Measurements from ENCODE around the gene ACO2.

ACO2 gene

GRCh38 chr22:41491374-41492100 lies 22.6 kb downstream of the ACO2 start:
- DNase-seq = no peak

DNA sequence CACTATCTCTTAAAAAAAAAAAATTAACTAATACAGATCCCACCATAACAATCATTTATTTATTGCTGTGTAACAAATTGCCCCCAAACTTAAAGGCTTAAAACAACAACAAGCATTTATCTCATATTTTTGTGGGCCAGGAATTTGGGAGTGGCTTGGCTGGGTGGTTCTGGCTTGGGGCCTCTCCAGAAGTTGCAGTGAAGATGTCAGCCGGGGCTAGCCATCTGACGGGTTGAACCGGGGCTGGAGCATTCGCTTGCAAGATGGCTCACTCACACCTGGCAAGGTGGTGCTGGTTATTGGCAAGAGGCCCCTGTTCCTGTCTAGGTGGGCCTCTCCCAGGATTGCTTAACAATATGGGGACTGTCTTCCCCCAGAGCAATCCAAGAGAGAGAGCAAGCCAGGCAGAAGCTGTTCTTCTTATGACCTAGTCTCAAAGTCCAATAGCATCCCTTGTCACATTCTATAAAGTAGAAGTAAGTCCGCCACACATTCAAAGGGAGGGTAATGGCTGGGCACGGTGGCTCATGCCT lies 29.5 kb downstream of the ACO2 start:
- no peak for DNase-seq

DNA sequence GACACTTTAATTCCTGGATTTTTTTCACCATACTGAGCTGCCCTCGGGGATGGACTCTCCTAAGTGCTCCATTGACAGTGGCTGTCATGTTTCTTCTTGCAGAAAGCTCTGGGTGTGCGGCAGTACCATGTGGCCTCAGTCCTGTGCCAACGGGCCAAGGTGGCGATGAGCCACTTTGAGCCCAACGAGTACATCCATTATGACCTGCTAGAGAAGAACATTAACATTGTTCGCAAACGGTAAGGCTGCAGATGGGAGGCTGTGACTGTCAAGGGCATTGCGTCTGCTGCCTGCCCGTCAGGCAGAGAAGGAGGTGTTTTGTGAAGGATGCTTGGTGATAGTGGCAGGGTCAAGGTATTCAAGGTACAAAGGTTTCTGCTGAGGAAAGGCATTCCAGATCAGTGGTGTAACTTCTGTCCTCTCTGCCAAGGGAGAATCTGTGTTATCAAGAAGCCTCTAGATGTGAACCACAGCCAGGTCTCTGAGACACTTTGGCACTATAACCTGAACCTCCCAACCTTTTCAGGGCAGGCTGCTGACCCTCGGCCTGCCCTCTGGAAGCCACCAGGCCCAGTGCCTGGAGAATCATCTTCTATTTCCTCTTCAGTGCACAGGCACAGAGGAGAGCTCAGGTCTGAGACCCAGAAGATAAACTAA lies 30.8 kb downstream of the ACO2 start:
- no peak for DNase-seq

GRCh38 chr22:41500303-41500702 lies 31.4 kb downstream of the ACO2 start:
- no peak for DNase-seq

DNA sequence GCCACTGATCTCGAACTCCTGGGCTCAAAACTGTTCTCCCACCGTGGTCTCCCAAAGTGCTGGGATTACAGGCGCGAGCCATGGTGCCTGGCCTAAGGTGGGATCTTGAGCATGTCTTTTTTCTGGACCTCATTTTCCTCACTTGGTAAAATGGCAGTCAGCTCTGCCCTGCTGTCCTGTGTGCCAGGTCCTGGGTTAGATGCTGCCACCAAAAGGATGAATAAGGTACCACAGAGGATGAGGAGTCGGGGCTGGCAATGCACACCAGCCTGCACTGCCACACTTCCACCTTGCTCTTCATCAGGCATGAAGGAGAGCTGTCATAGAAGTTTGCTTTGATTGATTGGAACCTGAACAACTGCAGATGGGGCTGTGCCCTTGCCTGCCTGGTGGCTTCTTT lies 32.3 kb downstream of the ACO2 start:
- no peak for DNase-seq

DNA sequence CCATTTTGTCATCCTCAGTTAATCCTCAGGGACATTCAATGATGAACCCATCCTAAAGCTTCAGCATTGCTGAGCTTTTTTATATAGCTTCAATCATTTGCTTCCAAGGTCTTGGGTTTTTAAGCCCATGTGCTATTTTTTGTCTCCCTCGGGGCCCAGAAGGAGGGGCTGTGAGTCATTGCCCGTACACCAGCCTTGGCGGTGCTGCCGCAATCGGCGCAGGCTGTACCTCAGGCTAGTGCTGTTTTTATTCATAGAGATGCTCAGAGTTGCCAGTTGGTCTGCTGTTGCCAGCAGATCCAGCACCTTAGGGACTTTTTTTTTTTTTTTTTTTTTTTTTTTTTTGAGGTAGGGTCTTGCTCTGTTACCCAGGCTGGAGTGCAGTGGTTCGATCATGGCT lies 35.5 kb downstream of the ACO2 start:
- DNase-seq = no peak

- DNase-seq = no peak
These were observed 35.9 kb downstream of the ACO2 start for GRCh38 chr22:41504816-41505215.

DNA sequence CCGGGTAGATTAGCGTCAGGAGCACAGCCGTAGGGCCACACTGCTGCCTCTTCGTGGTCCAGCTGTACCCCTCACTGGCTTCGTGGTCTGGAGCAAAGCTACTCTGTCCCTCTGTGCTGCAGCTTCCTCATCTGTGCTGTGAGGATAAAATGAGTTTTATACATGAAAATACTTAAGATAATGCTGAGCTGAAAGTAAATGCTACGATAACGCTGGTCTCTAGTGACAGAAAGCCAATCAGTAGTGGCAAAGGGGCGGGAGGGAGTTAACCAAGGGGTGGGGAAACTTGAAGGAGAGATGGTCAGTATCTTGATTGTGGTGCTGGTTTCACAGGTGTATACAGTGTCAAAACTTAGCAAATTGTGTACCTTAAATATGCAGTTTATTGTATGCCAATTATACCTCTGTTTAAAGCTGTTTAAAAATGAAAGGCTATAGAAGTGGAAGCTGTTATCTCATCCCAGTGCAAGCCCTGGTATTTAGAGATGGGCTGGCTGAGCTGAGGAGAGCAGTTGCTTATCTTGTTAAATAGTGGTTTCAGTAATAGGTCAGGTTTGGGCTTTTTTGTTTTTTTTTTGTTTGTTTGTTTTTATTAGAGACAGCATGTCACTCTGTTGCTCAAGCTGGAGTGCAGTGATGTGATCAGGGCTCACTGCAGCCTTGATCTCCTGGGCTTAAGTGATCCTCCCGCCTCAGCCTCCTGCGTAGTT lies 36.7 kb downstream of the ACO2 start:
- DNase-seq = no peak

DNA sequence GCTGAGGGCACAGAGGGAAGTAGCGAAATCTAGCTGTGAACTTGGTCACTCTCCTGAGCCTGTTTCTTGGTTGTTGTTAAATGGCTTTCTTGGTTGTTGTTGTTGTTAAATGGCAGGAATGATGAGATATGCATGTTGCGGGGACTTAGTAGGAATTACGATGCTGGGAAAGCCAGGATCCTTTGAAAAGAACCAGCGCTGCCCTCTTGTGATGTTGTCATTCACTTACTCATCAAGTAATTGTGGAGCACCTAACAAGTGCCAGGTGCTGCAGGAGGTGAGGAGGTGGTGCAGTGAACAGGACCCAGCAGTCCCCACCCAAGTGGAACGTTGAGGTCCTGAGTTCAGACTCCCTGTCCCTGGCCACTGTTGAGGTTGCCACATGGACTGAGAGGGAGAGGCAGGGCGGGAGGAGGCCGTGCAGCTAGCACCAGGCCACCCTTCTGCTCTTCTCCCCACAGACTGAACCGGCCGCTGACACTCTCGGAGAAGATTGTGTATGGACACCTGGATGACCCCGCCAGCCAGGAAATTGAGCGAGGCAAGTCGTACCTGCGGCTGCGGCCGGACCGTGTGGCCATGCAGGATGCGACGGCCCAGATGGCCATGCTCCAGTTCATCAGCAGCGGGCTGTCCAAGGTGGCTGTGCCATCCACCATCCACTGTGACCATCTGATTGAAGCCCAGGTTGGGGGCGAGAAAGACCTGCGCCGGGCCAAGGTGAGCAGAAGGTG lies 38.6 kb downstream of the ACO2 start:
- no peak for DNase-seq

GRCh38 chr22:41508770-41509170 lies 39.9 kb downstream of the ACO2 start:
- DNase-seq = no peak

DNA sequence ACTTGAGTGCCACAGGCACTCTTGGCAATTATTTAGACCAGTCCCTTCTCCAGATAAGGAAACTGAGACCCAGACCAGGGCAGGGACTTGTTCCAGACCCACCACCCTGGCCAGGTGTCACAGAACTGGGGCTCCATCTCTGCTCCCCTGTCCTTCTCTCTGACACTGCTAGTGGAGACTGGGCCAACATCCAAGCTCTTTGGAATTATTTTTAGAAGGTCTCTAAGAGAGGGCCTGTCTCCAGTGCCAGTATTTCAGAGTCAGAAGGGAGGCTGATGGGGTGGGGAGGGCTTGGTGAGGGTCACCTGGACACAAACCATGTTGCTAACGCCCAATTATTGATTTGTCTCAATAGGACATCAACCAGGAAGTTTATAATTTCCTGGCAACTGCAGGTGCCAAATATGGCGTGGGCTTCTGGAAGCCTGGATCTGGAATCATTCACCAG lies 42.6 kb downstream of the ACO2 start:
- no peak for DNase-seq

GRCh38 chr22:41512421-41513194 lies 43.7 kb downstream of the ACO2 start:
- no peak for DNase-seq

GRCh38 chr22:41513391-41513790 lies 44.5 kb downstream of the ACO2 start:
- no peak for DNase-seq

GRCh38 chr22:41516462-41516861 lies 47.5 kb downstream of the ACO2 start:
- DNase-seq = no peak

GRCh38 chr22:41517172-41518047 lies 48.5 kb downstream of the ACO2 start:
- no peak for DNase-seq

DNA sequence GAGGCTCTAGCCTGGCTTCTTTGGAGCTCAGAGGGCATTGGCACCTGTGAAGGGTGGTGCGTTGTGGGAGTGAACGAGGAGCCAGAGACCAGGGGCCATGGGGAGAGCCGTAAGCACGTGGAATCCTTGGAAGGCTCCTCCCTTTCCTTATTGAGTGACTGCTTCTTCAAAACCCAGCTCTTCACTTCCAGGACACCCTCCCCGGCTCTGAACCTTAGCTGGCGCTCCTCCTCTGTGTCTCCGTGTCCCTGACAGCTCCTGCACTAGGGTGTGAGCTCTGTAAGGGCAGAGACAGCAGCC lies 49.1 kb downstream of the ACO2 start:
- no peak for DNase-seq

DNA sequence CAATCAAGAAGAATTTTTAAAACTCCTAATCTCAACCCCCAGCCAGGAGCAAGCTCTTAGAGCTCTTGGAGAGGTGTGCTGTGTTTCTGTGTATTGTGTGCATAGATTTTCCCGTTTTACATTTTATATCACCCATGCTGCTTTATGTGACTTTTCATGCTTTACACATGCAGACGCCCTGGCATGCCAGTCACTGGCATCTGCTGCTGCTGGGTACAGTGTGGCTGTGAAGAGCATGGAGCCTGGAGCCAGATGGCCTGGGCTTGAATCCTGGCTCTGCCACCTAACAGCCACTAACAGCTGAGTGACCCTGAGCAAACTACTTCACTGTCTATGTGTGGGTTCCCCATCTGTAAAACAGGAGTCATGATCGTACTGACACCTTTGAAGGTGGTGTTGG lies 52.2 kb downstream of the ACO2 start:
- DNase-seq = no peak

DNA sequence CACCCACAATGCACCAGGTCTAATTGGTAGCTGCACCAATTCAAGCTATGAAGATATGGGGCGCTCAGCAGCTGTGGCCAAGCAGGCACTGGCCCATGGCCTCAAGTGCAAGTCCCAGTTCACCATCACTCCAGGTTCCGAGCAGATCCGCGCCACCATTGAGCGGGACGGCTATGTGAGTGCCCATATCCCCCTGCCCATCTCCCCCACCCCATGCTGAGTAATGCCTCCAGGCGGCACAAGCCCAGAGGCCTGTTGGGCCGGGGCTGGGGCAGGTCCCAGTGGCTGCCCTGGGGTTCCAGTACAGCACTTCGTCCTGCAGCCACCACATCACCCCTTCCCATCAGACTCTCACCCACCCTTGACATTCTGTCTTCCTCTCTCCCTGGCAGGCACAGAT lies 53.9 kb downstream of the ACO2 start:
- no peak for DNase-seq

DNA sequence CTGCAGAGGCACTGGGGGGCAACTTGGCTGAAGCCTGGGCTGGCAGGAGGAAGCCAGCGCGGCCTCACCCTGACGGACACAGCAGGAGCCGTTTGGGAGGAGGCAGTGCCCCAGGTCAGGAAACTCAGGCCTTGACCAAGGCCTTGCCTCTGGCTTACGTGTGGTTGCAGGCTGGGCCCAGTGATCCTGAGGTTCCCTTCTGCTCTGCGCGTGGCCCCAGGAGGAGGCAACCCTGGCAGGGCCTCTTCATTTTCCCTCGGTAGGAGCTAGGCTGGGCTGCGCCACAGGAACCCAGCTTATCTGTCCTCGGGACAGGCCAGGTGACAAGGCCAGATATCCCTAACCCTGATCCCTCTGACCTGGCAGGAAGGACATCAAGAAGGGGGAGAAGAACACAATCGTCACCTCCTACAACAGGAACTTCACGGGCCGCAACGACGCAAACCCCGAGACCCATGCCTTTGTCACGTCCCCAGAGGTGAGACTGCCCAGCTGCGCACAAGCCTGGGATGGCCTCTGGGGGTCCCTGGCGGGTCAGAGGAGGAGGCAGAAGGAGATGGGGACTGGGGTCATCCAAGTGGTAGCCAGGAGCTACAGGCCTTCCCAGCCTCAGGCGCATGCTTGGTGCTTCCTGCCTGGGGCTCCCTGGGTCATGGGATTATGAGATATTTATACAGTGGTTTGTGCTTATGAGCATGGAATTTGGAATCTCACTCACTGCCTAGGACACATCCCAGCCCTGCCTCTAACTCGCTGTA lies 54.7 kb downstream of the ACO2 start:
- DNase-seq = no peak

DNA sequence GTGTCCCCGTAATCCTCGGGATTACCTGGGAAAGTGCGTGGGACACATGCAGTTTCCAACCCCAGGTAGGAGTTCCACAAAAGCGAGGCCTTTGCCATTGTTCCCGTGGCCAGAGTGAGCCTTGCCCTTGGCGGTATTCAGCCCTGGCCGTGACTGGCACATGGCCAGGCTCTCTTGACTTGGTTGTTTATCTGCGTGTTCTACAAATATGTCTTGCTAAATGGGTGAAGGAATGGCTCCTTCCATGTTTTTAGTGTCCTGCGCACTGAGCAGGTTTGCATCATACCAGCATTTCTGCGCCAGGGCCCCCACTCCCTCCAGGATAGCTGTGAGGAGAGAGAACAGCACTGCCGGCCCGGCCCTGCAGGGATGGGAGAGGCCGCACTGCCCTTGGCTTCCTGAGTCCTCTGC lies 55.3 kb downstream of the ACO2 start:
- no peak for DNase-seq
